GM12891 (cell line): ENCODE data around the gene NELFCD.

Experiments used
- DNase-seq: peaks from one replicate; pipeline ENCODE4 v3.0.0; 2011; ENCODE audit warnings: low spot score; ENCODE audit not compliant: insufficient read length
- FAIRE-seq: peaks from 2 replicates; lab custom pipeline; 2011; peaks lifted over from hg19 to GRCh38; lab: Jason Lieb, UNC
- PAX5 ChIP-seq: IDR thresholded peaks from 2 replicates; pipeline ENCODE4 v1.6.1; 2011; ENCODE audit warnings: low read length, moderate library complexity, mild to moderate bottlenecking; ENCODE audit not compliant: insufficient read depth, severe bottlenecking
- POLR2A ChIP-seq: IDR thresholded peaks from 2 replicates; pipeline ENCODE4 v1.6.1; 2011; ENCODE audit warnings: low read depth, low read length, control low read depth
- POLR2AphosphoS5 ChIP-seq: IDR thresholded peaks from 2 replicates; pipeline ENCODE4 v1.6.1; 2011; ENCODE audit warnings: low read depth, low read length, control low read depth
- POU2F2 ChIP-seq: IDR thresholded peaks from 2 replicates; pipeline ENCODE4 v1.6.1; 2011; ENCODE audit warnings: low read depth, mild to moderate bottlenecking, control low read depth, low read length, moderate library complexity
- SPI1 ChIP-seq: IDR thresholded peaks from 2 replicates; pipeline ENCODE4 v1.6.1; 2011; ENCODE audit warnings: low read depth, low read length, control low read depth
- TAF1 ChIP-seq: IDR thresholded peaks from 2 replicates; pipeline ENCODE4 v1.6.1; 2011; ENCODE audit warnings: low read depth, low read length, control low read depth

The NELFCD gene

GRCh38 chr20:59022754-59023153 lies 41.7 kb downstream of the NELFCD start:
- TF ChIP-seq POU2F2 = no peak
- TF ChIP-seq TAF1 = no peak
- TF ChIP-seq PAX5 = no peak
- no peak for TF ChIP-seq SPI1
- TF ChIP-seq POLR2A = no peak
- TF ChIP-seq POLR2AphosphoS5 = no peak
- FAIRE-seq (no peak), DNase-seq (no peak)

GRCh38 chr20:59023616-59024015 lies 42.6 kb downstream of the NELFCD start:
- FAIRE-seq (no peak), DNase-seq (no peak)
- TF ChIP-seq POLR2AphosphoS5 (no peak), SPI1 (no peak), TAF1 (no peak), PAX5 (no peak), POLR2A (no peak), POU2F2 (no peak)

GRCh38 chr20:59024111-59024530 lies 43.1 kb downstream of the NELFCD start:
- DNase-seq = no peak
- no peak for FAIRE-seq
- TF ChIP-seq PAX5 (no peak), POLR2A (no peak), POLR2AphosphoS5 (no peak; the same call in 1 of the 2 replicates), POU2F2 (no peak), TAF1 (no peak), SPI1 (no peak)

GRCh38 chr20:59025086-59025485 lies 44.0 kb downstream of the NELFCD start:
- TF ChIP-seq PAX5 = no peak
- TF ChIP-seq SPI1 = no peak
- TF ChIP-seq POLR2AphosphoS5 = no peak
- no peak for TF ChIP-seq POLR2A
- no peak for TF ChIP-seq TAF1
- no peak for TF ChIP-seq POU2F2
- FAIRE-seq (no peak), DNase-seq (no peak)

- FAIRE-seq = no peak
- no peak for DNase-seq
- TF ChIP-seq TAF1 (no peak), POLR2A (no peak), SPI1 (no peak), PAX5 (no peak), POLR2AphosphoS5 (no peak), POU2F2 (no peak)
Measured at GRCh38 chr20:59025511-59025910, 44.5 kb downstream of the NELFCD start.

- no peak for DNase-seq
- TF ChIP-seq POLR2A (no peak), POU2F2 (no peak), SPI1 (no peak), TAF1 (no peak), POLR2AphosphoS5 (no peak), PAX5 (no peak)
- FAIRE-seq = no peak
Measured at GRCh38 chr20:59026904-59027740, 46.1 kb downstream of the NELFCD start.

GRCh38 chr20:59027741-59028320 lies 46.8 kb downstream of the NELFCD start:
- no peak for FAIRE-seq

GRCh38 chr20:59028812-59029211 lies 47.8 kb downstream of the NELFCD start:
- no peak for FAIRE-seq
- TF ChIP-seq POLR2AphosphoS5 = no peak
- no peak for TF ChIP-seq POLR2A
- no peak for TF ChIP-seq SPI1
- TF ChIP-seq POU2F2 = no peak
- no peak for TF ChIP-seq TAF1
- TF ChIP-seq PAX5 = no peak
- DNase-seq = no peak

More at GRCh38 chr20:59027741-59028320, 46.8 kb downstream of the NELFCD start:
- TF ChIP-seq PAX5 (no peak), SPI1 (no peak), POLR2AphosphoS5 (no peak), TAF1 (no peak), POLR2A (no peak), POU2F2 (no peak)
- DNase-seq = no peak
